Transverse colon (tissue), 3 donors: ENCODE results near the gene EIF3J.

Experiments used
- POLR2A ChIP-seq: fragments of 450-650 bp; IDR thresholded peaks from one replicate; pipeline ENCODE4 v1.6.1; 2016; ENCODE audit warnings: antibody characterized with exemption, mild to moderate bottlenecking, moderate library complexity
- TF ChIP-seq, protein P1 (sequence below), 5 experiments: fragments of 200-600 bp in 3 of 5; fragments of 450-650 bp in 2 of 5; sonication (generic) in 3 of 5; IDR thresholded peaks; 1 replicate in 2 of 5; 2 replicates in 3 of 5; pipeline ENCODE4 v1.5.1; 2016 to 2017; ENCODE audit warnings: antibody characterized with exemption in 5 of 5, inconsistent platforms in 3 of 5, mild to moderate bottlenecking in 2 of 5, moderate library complexity in 1 of 5

DNA sequence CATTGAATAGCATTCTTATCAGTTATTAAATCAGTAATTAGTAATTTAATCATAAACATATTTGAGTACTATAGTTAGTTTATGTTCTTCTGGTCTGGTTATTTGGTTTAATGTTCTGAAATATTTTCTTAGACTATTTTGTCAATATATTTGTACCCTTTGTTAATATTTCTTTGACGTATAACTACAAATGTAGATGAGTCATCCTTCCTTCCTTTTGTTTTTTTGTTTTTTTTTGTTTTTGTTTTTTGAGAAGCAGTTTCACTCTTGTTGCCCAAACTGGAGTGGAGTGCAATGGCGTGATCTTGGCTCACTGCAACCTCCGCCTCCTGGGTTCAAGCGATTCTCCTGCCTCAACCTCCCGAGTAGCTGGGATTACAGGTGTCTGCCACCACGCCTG, 17.4 kb upstream of the EIF3J start:
- TF ChIP-seq, protein P1, sequence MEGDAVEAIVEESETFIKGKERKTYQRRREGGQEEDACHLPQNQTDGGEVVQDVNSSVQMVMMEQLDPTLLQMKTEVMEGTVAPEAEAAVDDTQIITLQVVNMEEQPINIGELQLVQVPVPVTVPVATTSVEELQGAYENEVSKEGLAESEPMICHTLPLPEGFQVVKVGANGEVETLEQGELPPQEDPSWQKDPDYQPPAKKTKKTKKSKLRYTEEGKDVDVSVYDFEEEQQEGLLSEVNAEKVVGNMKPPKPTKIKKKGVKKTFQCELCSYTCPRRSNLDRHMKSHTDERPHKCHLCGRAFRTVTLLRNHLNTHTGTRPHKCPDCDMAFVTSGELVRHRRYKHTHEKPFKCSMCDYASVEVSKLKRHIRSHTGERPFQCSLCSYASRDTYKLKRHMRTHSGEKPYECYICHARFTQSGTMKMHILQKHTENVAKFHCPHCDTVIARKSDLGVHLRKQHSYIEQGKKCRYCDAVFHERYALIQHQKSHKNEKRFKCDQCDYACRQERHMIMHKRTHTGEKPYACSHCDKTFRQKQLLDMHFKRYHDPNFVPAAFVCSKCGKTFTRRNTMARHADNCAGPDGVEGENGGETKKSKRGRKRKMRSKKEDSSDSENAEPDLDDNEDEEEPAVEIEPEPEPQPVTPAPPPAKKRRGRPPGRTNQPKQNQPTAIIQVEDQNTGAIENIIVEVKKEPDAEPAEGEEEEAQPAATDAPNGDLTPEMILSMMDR (IDR thresholded peaks at IDR 0.05): no peak
- no peak for TF ChIP-seq POLR2A
